Endometrial microvascular endothelial cells (primary cell): ENCODE measurements around the gene HTRA1. TPM values are rescaled to one million over a fixed set of nuclear protein-coding genes. Genes with fewer than 3 reads are reported as not detected.

Experiments used
- in situ Hi-C: cut with HindIII; loops from 2 replicates; pipeline ENCODE4 v1.10.0; 2017; ENCODE audit warnings: low sequenced_read_pairs, low pct_unique_long_range_greater_than_20kb; ENCODE audit errors: inconsistent ontology term
- total RNA-seq: library from RNA; depleted of rRNA; stranded (reverse); fragments of >200 nt; gene quantifications from one replicate; pipeline ENCODE4 v1.2.3, GENCODE V29; 2015; ENCODE audit errors: inconsistent ontology term

The HTRA1 gene
- total RNA-seq = 60.0 TPM

- in situ Hi-C loops = no loop called here
Observed at GRCh38 chr10:122461367-122461728, at the start of gene HTRA1. Gene HTRA1 (plus strand): TSS chr10:122461553. CDS start chr10:122461653, 100 bp downstream.

- in situ Hi-C loops = no loop called here
Observed at GRCh38 chr10:122413327-122413726, 48.0 kb upstream of the HTRA1 start.

GRCh38 chr10:122417667-122418066, 43.7 kb upstream of the HTRA1 start:
- in situ Hi-C loops = no loop called here

GRCh38 chr10:122419016-122419415, 42.3 kb upstream of the HTRA1 start:
- in situ Hi-C loops = no loop called here

GRCh38 chr10:122419876-122420623, 41.3 kb upstream of the HTRA1 start:
- in situ Hi-C loops = no loop called here

- in situ Hi-C loops = no loop called here
Observed at GRCh38 chr10:122420624-122421007, 40.7 kb upstream of the HTRA1 start.

- in situ Hi-C loops = no loop called here
Observed at GRCh38 chr10:122421054-122421625, 40.2 kb upstream of the HTRA1 start.

- in situ Hi-C loops = no loop called here
Observed at GRCh38 chr10:122421742-122422141, 39.6 kb upstream of the HTRA1 start.

GRCh38 chr10:122422266-122422989, 38.9 kb upstream of the HTRA1 start:
- in situ Hi-C loops = no loop called here

- in situ Hi-C loops = no loop called here
Observed at GRCh38 chr10:122424059-122424458, 37.3 kb upstream of the HTRA1 start.

GRCh38 chr10:122426829-122427228, 34.5 kb upstream of the HTRA1 start:
- in situ Hi-C loops = no loop called here

GRCh38 chr10:122427280-122427679, 34.1 kb upstream of the HTRA1 start:
- in situ Hi-C loops = no loop called here

- in situ Hi-C loops = no loop called here
Observed at GRCh38 chr10:122435212-122435827, 26.0 kb upstream of the HTRA1 start.

- in situ Hi-C loops = no loop called here
Observed at GRCh38 chr10:122441961-122442360, 19.4 kb upstream of the HTRA1 start.

- in situ Hi-C loops = no loop called here
Observed at GRCh38 chr10:122445469-122445868, 15.9 kb upstream of the HTRA1 start.

GRCh38 chr10:122445904-122446303, 15.4 kb upstream of the HTRA1 start:
- in situ Hi-C loops = no loop called here

- in situ Hi-C loops = no loop called here
Observed at GRCh38 chr10:122446668-122447423, 14.5 kb upstream of the HTRA1 start.

- in situ Hi-C loops = no loop called here
Observed at GRCh38 chr10:122448600-122448999, 12.8 kb upstream of the HTRA1 start.

GRCh38 chr10:122449153-122449552, 12.2 kb upstream of the HTRA1 start:
- in situ Hi-C loops = no loop called here
